ENCODE measurements around the gene IL22RA1.

DNA sequence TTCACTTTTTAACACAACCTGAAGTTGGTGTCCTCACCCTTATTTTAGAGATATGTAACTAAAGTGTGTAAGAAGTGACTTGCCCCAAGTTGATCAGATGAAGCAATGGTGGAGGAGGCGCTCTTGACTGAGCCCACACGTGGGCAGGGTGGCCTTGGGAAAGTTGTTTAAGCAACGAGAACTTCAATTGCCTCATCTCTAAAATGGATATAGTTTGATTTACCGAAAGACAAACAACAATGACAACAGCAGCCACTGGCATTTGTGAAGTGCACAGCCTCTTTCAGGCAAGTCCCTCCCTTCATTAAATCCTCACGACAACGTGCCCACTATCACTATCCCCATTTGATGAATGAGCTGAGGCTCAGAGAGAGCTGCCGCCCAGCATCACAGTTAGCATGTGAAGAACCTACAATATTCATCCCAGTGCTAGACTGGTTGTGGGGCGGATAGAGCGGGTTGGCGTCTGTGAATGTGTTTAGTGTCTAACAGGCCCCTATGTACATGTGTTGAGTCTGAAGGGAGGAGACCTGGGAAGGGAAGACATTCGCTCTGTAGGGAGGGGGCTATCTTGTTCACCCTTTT, 3.0 kb downstream of the IL22RA1 start:
- TF ChIP-seq, protein P1, sequence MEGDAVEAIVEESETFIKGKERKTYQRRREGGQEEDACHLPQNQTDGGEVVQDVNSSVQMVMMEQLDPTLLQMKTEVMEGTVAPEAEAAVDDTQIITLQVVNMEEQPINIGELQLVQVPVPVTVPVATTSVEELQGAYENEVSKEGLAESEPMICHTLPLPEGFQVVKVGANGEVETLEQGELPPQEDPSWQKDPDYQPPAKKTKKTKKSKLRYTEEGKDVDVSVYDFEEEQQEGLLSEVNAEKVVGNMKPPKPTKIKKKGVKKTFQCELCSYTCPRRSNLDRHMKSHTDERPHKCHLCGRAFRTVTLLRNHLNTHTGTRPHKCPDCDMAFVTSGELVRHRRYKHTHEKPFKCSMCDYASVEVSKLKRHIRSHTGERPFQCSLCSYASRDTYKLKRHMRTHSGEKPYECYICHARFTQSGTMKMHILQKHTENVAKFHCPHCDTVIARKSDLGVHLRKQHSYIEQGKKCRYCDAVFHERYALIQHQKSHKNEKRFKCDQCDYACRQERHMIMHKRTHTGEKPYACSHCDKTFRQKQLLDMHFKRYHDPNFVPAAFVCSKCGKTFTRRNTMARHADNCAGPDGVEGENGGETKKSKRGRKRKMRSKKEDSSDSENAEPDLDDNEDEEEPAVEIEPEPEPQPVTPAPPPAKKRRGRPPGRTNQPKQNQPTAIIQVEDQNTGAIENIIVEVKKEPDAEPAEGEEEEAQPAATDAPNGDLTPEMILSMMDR (IDR thresholded peaks at IDR 0.05): no peak
- no peak for TF ChIP-seq POLR2A (IDR thresholded peaks at IDR 0.05; ENCODE audit: low read depth)

Measured in esophagus muscularis mucosa (tissue), 3 donors.